ENCODE measurements around the gene MAP7.
"Not testable (repeated sequence)": the region's sequence is repeated elsewhere in the genome, so short reads cannot be mapped to it uniquely, and the experiment has no call there.

Gene MAP7

GRCh38 chr6:136309171-136309570, 241.1 kb downstream of the MAP7 start:
- H3K36me3 ChIP-seq, result no peaks in the 10 kb centered on the region
- no peak overlapping the region for H3K27ac ChIP-seq
- no peak for TF ChIP-seq CTCF (IDR thresholded peaks at IDR 0.05; ENCODE audit: low read depth, low read length)
- H3K4me3 ChIP-seq (ENCODE audit: low read depth, low read length), result no peak overlapping the region
- H3K9me3 ChIP-seq (ENCODE audit: severe bottlenecking), result no peaks in the 10 kb centered on the region
- no peaks in the 10 kb centered on the region for H3K27me3 ChIP-seq (ENCODE audit: insufficient read depth, low read depth, severe bottlenecking)
- no peak for DNase-seq

- H3K36me3 ChIP-seq; H3K4me3 ChIP-seq (ENCODE audit: low read depth, low read length); DNase-seq; H3K9me3 ChIP-seq (ENCODE audit: severe bottlenecking); H3K27ac ChIP-seq; H3K27me3 ChIP-seq (ENCODE audit: insufficient read depth, low read depth, severe bottlenecking): not testable (repeated sequence)
Measured at GRCh38 chr6:136308469-136308868, 241.8 kb downstream of the MAP7 start.

GRCh38 chr6:136307351-136307750, 242.9 kb downstream of the MAP7 start:
- no peak for TF ChIP-seq CTCF (IDR thresholded peaks at IDR 0.05; ENCODE audit: low read depth, low read length)
- no peak for DNase-seq
- no peak overlapping the region for H3K4me3 ChIP-seq (ENCODE audit: low read depth, low read length)
- H3K9me3 ChIP-seq (ENCODE audit: severe bottlenecking), result no peaks in the 10 kb centered on the region
- no peaks in the 10 kb centered on the region for H3K27me3 ChIP-seq (ENCODE audit: insufficient read depth, low read depth, severe bottlenecking)
- H3K36me3 ChIP-seq, result no peaks in the 10 kb centered on the region
- H3K27ac ChIP-seq, result no peak overlapping the region

GRCh38 chr6:136306466-136306865, 243.8 kb downstream of the MAP7 start:
- Histone ChIP-seq H3K27ac (no peak overlapping the region), H3K9me3 (ENCODE audit: severe bottlenecking) (no peaks in the 10 kb centered on the region), H3K4me3 (ENCODE audit: low read depth, low read length) (no peak overlapping the region), H3K27me3 (ENCODE audit: insufficient read depth, low read depth, severe bottlenecking) (no peaks in the 10 kb centered on the region), H3K36me3 (no peaks in the 10 kb centered on the region)
- no peak for DNase-seq
- TF ChIP-seq CTCF (IDR thresholded peaks at IDR 0.05; ENCODE audit: low read depth, low read length), result no peak

- no peaks in the 10 kb centered on the region for H3K9me3 ChIP-seq (ENCODE audit: severe bottlenecking)
- no peak overlapping the region for H3K27ac ChIP-seq
- no peak overlapping the region for H3K4me3 ChIP-seq (ENCODE audit: low read depth, low read length)
- H3K27me3 ChIP-seq (ENCODE audit: insufficient read depth, low read depth, severe bottlenecking), result no peaks in the 10 kb centered on the region
- no peaks in the 10 kb centered on the region for H3K36me3 ChIP-seq
- DNase-seq, result no peak
- no peak for TF ChIP-seq CTCF (IDR thresholded peaks at IDR 0.05; ENCODE audit: low read depth, low read length)
Measured at GRCh38 chr6:136304410-136304809, 245.8 kb downstream of the MAP7 start.

- no peak overlapping the region for H3K27ac ChIP-seq
- no peak for TF ChIP-seq CTCF (IDR thresholded peaks at IDR 0.05; ENCODE audit: low read depth, low read length)
- no peak for DNase-seq
- H3K9me3 ChIP-seq (ENCODE audit: severe bottlenecking), result no peaks in the 10 kb centered on the region
- no peak overlapping the region for H3K4me3 ChIP-seq (ENCODE audit: low read depth, low read length)
- no peaks in the 10 kb centered on the region for H3K27me3 ChIP-seq (ENCODE audit: insufficient read depth, low read depth, severe bottlenecking)
- no peaks in the 10 kb centered on the region for H3K36me3 ChIP-seq
Measured at GRCh38 chr6:136303516-136303915, 246.7 kb downstream of the MAP7 start.

All from WERI-Rb-1 (cell line).